Endothelial cell of umbilical vein (primary cell): ENCODE data around the gene CCDC146.
"Not testable (repeated sequence)": the region's sequence is repeated elsewhere in the genome, so short reads cannot be mapped to it uniquely, and the experiment has no call there.

Experiments
- CTCF ChIP-seq, 2 donors: IDR thresholded peaks; 1 replicate in 1 of 2; 2 replicates in 1 of 2; pipeline ENCODE4 v1.5.1; 2011; ENCODE audit warnings: low read length in 2 of 2, mild to moderate bottlenecking in 2 of 2, moderate library complexity in 2 of 2, control low read depth in 1 of 2, inconsistent platforms in 1 of 2, low read depth in 1 of 2; ENCODE audit not compliant: insufficient read depth in 1 of 2; ENCODE audit errors: extremely low read depth in 1 of 2
- EZH2 ChIP-seq: IDR thresholded peaks from 2 replicates; pipeline ENCODE4 v1.6.1; 2012; ENCODE audit warnings: borderline replicate concordance, low read depth, mild to moderate bottlenecking, moderate library complexity, low read length, inconsistent platforms; ENCODE audit not compliant: severe bottlenecking
- POLR2A ChIP-seq: IDR thresholded peaks from 2 replicates; pipeline ENCODE4 v1.6.1; 2012; ENCODE audit warnings: low read depth, mild to moderate bottlenecking, control low read depth, low read length
- POLR2AphosphoS5 ChIP-seq: IDR thresholded peaks from 2 replicates; pipeline ENCODE4 v1.6.1; 2012; ENCODE audit warnings: low read depth, mild to moderate bottlenecking, control low read depth, low read length, moderate library complexity; ENCODE audit not compliant: insufficient read depth

GRCh38 chr7:77154917-77155464 is 32.6 kb downstream of the CCDC146 start:
- not testable (repeated sequence) for TF ChIP-seq CTCF (IDR thresholded peaks at IDR 0.05; ENCODE audit: extremely low read depth in 1 of 2, insufficient read depth in 1 of 2, low read depth in 1 of 2, low read length in 2 of 2); EZH2; POLR2A; POLR2AphosphoS5
